CD4-positive, alpha-beta T cell treated with Interleukin-15 for 1 hour (primary cell): ENCODE results near the gene WDR82.

Experiments used
- DNase-seq: peaks from one replicate; pipeline ENCODE4 v3.0.0-alpha.2; 2020

WDR82 gene

DNA sequence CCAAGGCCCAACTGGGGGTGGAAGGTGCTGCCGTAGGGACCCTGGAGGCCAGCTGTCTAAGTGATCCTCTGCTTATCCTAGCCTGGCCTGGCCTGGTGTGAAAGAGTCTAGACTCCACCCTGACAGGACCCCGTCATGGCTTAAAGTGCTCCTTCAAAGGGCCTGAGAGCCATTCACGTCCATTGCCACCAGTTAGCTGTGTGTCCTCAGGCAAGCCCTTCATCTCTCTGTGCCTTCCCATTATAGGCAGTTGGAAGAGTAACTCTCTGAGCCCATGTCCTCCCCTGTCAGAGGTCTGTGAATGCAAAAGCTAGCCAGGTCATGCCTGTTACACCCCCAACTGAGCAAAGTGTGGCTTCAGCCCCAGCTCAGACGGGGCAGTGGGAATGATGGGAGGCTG lies 28.5 kb upstream of the WDR82 start:
- no peak for DNase-seq

DNA sequence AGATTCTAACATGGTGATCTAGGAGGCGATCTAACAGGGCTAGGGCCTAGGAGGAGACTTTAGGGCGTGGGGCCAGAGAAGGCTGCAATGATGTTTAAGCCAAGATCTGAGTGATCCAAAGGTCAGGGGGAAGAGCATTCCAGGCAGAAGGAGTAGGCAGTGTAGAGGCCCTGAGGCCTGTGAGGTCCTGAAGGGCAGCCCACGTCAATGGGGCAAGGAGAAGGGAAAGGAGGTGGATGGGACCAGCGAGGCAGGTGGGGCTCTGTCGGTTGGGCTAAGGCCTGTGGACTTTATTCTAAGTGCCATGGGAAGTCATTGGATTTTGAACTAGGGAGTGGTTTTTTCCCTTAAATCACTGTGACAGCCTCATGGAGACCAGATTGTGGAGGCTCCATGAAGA lies 27.5 kb upstream of the WDR82 start:
- DNase-seq = no peak

DNA sequence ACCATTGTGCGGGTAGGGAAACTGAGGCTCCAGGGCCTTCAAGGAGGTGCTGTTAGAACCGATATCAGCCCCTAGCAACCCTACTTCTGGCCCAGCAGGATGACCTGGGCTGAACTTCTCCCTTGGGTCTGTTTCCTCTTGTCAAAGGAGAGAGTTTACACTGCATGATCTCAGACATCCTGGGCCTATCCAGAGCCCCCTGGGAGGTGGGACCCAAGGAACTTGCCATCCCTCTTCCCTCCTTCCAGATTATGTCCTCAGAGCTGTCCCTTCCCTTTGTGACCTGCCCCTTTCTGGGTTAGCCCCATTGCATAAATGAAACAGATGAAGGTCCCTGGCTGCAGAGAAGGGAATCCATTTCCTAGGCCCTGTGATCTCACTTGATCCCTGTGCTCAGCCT lies 25.4 kb upstream of the WDR82 start:
- DNase-seq = no peak

DNA sequence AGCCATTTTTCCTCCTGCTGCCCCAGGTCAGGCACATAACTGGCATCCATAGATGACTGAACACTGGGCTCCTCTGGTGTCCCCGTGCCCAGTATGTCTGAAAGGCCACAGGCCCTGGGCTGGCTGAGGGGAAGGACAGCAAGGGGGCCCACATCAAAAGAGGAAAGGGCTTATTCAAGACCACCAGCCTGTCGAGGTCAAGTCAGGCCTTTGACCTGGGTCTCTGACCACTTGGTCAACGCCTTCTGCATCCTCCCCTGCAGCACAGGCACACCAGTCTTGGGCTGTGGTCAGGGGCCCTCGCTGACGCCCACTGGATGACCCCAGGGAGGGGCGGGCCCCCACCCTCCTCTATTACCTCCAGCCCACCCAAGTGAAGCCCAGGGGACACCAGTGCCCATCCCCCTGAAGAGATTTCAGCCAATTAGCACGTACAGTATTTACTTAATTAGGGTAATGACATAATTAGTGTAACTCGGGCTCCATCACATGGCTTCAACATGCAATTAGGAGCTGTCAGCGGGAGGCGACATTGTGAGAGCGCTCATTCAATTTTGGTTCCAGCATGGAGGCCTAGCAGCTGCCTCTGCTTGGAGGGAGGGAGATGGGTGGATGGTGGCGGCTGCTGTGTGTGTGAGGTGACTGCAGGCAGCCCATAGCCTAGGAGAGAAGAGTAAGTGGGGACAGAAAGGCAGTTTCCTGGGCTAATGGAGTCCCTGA lies 24.1 kb upstream of the WDR82 start:
- DNase-seq = no peak

DNA sequence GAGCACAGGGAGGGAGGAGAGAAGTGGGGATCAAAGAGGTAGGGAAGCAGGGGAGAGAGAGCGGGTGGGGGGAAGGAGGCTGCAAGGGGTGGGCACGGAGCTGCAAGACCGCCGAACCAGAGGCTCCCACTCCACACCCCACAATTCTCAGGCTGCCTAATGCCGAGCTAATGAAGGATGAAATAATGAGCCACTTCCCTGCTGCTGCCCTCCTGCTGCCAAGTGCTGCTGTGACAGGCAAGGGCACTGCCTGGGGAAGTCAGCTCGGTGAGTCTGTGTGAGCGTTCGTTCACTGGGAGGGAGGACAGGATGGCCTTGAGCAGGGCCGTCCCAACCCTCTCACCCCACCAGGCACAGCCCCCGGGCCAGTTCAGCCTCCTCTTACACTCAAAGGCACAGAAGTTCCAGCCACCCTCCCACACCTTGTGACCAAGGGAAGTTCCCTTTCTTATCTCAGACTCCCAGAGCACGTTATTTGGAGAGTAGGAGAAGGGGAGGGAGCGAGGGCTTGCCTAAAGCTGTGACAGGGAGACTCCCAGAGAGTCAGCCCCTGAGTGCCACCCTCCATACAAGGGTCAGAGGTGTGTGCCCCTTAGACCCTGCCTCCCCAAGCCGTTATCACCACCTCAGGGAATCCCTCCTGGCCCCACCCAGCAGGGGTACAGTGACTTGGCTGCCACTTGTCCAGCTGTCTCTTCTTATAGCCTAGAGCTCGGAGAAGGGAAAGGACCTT lies 21.6 kb upstream of the WDR82 start:
- peak; percentile 29 for DNase-seq

DNA sequence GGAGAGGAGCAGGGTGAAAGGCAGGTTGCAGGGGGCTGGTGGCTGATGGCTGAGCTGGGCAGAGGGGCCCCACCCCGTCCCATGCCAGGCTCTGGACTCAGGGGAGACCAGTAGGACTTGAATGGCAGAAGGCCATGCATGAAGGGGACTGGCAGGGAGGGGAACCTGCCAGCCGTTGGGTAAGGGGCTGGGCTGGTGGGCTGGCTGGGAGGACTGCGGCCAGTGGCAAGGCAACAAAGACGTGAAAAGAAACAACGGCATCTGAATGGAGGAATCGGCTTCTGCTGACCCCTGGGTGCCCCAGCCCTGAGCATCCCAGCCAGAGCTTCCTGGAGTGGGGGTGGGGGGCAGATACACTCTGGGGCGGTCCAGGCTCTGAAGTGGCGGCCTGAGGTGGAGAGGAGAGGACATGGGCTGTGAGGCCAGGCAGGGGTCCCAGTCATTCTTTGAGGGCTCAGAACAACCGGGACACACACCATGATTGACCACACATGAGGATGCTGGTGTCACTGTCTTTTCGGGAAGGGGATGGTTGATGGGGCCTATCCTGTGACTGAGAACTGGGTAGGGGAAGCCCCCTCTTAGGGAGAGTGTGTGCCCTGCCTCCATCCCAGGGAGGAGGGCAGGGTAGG lies 20.9 kb upstream of the WDR82 start:
- no peak for DNase-seq

DNA sequence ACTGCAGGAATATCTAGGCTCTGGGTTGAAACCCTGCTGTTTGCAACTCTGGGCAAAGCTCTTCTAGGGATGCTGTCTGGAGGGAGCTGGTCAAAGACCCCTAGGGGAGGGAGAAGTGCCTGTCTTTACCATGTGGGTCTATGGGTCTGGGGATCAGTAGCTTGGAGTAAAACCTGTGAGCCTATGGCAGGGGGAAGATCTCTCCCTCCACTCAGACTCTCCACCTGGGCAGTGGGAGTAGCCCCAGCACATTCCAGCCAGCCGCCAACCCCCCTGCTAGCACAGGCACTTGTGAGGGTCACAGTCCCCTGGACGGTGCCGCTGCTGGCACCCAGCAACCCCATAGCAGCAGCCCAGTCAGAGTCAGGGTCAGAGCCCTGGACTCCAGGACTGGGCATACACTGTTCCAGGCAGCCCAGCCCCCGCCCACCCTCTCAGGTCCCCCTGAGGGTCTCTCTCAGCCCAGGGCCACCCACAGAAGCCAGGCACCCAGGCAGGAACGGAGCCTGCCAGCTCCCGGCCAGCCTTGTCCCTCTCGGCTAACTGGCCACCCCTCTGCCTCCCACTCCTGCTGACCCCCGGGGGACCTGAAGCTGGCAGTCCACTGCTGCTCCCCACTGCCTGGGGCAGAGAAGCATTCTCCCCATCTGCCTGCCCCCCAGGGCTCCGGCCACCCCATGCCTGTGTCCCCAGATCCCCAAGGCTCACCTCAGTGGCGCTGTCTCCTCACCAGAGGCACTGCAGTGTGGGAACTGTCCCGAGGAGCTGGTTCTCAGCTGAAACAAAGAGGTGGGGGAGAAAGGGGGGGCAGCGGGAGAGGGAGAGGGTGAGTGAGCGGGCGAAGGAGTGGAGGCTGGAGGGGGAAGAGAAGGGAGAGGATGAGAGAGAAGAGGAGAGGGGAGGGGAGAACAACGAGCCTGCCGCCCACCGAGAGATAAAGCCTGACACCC lies 20.0 kb upstream of the WDR82 start:
- DNase-seq = no peak

DNA sequence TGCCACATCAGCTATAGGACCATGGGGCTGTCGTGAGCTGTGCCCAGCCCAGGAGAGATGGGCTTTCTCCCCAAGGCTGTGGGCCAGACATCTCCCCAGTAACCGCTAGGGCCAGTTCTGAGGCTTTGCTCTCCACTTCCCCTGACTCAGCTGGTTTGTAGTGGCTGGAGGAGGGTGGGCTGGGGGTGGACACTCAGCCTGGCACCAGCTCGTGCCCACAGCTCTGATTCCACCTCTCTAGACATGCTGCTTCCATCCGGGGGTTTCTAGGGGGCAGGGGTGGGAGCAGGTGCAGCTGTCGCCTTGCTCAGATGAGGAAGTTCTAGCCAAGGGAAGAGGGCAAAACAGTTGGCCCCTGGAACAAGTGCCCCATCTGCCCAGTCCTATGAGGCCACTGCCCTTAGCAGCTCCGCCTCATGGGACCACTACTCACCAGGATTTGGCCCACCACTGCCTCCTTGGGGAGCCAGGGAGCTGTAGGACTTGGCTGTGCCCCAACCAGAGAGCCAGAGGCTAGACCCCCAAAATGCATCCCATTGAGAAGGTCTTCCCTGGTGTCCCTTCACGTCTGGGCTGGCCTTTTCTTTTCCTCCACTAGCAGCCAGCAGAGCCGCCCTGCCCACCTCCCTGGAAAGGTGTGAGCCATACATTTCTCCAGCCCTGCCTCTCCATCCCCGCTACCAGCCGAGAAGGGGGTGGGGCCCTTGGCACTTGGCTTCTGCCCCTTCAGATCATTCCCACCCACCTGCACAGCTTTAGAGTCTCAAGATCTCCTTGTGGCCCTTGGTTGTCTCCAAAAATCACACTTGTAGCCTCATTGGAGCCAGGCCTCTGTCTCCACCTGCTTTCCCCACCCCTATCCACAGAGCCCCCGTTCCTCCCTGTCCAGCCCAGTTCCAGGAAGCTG lies 19.0 kb upstream of the WDR82 start:
- DNase-seq = no peak

DNA sequence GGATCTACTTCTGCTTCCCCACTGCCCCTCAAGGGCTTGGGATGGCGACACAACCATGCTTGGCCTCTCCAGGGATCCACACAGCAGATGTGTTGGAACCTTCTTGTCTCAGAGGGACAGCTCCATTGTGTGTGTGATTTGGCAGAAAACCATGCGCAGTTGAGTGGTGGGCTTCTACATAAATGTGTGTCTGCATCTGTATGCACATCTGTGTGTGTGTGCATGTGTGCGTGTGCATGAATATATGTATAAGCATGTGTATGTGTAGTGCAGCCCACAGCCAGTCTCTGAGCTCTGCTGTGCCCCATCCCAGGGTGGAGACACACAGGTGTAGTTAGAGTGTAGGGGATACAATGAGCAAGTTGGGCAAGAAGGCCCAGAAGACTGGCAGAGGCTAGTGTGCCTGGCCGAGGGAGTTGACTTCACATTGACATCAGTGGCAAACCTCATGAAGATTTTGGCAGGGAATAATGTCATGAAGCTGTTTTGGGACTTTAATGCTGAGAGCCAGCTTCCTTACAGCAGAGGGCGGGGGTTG lies 17.3 kb upstream of the WDR82 start:
- no peak for DNase-seq

DNA sequence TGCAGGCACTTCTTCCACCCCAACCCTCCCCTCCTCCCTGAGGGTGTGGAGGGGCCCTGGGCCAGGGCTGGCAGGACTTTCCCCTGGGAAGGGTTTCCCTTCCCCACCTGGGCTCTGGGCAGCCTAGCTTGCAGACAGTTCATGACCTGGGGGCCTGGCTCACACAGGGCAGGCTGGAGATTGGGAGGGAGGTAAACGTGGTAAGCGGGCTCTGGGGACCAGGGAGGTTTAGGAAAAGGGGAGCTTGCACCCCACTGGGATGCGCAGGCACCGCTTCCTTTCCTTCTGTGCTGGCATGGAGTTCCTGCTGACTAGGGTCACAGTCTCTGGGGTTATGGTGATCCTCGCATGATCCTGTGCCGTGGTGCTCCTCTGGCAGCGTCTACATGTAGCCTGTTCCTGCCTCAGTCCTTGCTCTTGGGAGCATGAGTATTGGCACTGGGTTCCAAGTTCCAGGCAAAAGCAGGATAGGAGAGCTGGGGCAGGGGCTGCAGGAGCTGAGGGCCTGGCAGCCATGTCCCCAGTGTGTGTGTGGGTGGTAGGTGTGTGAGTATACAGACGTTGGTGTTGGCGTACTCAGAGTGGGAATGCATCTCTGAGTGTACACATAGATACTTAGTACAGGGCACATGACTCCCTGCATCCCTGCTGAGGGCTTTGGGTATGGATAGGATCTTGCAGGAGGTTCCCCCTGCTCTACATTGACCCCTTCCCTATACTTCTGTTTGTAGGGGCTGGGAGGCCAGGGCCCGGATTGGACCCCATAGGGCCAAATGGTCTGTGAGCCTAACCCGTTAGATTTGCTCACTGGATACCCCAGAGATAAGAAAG lies 16.1 kb upstream of the WDR82 start:
- no peak for DNase-seq

DNA sequence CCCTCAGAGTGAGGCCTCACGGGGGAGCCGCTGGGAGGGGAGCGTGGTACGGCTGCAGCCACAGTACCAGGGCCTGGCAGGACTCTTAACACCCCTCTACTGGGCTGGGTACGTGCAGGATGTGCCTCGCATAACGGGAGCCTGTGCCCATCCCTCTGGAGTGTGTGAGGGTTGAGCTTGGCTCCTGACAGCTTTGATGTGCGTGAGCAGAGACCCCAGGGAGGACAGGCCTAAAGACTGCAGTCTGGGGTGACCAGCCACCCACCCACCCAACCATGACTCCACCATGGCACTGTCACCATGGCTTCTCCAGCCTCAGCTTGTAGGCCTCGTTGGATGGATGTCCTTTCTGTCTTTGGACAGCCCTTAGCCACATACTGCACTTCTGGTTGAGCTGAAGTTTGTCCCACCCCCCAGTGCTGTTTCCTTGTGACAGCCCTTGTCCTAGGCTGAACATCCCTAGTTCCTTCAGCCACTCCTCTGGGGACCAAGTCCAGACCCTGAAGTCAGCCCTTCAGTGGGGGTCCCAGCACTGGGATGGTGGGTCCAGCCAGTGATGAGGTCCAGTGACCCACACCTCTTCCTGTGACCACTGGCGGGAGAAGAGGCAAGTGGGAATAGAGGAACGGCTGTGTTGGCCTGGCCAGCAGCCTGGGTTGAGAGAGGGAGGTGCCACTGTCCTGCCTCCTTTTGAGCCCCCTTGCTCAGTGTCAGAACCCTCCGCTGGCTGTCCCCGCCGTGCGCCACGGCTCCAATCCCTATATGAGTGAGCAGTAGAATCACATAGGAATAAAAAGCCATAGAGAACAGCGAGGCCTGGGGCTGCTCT lies 15.3 kb upstream of the WDR82 start:
- no peak for DNase-seq

DNA sequence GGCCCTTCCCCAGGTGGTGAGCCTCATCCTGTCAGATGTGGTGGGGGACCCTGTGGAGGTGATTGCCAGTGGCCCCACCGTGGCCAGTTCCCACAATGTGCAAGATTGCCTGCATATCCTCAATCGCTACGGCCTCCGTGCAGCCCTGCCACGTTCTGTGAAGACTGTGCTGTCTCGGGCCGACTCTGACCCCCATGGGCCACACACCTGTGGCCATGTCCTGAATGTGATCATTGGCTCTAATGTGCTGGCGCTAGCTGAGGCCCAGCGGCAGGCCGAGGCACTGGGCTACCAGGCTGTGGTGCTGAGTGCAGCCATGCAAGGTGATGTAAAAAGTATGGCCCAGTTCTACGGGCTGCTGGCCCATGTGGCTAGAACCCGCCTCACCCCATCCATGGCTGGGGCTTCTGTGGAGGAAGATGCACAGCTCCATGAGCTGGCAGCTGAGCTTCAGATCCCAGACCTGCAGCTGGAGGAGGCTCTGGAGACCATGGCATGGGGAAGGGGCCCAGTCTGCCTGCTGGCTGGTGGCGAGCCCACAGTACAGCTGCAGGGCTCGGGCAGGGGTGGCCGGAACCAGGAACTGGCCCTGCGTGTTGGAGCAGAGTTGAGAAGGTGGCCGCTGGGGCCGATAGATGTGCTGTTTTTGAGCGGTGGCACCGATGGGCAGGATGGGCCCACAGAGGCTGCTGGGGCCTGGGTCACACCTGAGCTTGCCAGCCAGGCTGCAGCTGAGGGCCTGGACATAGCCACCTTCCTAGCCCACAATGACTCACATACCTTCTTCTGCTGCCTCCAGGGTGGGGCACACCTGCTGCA lies 14.0 kb upstream of the WDR82 start:
- DNase-seq = no peak

DNA sequence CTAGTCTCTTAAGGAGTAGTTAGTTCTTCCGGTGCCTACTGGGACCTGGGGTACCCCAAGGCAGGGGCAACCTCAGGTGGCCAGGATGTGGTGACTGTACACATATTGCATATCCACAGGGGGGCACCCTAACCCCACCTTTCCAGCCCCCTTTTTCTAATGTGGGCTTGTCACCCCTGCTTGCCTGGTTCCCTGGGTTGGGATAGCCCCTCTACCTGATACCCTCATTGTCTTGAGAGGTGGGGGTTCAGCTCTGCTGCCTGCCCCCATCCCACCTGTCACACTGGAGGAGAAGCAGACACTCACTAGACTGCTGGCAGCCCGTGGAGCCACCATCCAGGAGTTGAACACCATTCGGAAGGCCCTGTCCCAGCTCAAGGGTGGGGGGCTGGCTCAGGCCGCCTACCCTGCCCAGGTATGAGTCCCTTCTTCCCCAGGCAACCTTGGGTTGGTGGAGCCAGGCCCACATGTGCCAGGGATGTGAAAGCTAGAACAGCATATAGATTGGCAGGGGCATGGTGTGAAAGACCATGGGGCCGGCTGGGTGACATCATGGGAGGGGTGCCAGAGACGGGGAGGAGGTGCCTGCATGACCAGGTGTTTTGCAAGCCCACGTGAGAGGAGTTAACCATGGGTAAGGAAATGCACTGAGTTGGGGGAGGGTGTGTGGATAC lies 13.2 kb upstream of the WDR82 start:
- peak; percentile 48 for DNase-seq

DNA sequence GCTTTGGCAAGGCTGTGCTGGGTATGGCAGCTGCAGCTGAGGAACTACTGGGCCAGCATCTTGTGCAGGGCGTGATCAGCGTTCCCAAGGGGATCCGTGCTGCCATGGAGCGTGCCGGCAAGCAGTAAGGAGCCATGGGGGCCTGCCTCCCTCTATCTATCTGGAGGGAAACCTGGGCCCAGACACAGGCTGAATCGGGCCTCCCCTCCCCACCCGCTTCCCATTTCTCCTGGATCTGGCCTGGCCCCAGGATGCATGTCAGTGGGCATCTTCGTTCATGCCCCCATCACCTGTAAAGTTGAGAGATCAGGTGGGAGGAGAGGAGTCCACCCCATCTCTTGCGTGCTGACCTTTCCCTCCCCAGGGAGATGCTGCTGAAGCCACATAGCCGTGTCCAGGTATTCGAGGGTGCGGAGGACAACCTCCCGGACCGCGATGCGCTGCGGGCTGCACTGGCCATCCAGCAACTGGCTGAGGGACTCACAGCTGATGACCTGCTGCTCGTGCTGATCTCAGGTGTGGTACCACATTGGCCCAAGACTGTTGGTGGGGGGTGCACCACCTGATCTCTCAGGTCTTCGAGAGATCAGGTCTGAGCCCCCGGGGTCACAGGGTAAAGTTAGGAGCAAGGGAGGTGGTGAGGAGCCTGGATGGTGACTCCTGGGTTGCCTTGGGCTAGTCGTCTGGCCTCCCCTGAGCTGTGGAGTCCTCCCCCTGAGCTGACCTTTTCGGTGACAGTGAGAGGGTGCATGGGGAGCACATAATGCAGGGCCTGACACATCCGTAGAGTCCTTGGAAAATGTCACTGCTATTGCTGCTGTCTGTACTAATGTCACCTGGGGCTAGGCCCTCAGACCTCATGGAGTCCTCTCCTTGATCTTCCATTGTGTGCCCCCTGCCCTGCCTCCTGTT lies 12.4 kb upstream of the WDR82 start:
- DNase-seq = no peak

DNA sequence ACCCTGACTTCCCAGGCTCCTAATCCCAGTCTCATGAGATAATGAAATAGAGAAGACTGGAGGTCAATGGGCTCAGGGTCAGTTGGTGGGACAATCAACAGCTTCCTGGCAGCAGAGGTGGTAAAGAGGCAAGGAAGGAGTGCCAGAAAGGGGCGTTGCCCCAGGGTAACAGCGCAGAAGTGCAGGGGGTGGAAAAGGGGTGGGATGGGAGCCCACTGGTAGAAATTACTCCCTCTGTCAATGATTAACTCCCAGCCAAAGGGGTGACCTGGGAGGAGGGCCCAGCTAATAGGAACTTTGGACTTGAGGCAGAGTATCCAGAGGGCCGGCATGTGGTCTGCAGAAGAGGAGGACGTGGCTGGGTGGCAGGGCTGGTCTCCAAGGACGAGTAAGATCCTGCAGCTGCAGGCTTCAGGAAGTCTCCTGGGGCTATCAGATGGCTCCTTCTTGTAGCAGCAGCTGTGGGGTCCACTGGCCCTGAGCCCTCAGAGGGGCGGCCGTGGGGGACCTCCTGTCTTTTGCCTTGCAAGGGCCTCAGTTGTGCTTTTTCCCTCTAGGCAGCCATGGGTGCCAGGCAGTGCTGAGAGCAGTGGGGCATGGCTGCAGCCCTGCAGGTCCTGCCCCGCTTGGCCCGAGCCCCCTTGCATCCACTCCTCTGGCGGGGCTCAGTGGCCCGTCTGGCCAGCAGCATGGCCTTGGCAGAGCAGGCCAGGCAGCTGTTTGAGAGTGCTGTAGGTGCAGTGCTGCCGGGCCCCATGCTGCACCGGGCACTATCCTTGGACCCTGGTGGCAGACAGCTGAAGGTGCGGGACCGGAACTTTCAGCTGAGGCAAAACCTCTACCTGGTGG lies 11.5 kb upstream of the WDR82 start:
- no peak for DNase-seq

DNA sequence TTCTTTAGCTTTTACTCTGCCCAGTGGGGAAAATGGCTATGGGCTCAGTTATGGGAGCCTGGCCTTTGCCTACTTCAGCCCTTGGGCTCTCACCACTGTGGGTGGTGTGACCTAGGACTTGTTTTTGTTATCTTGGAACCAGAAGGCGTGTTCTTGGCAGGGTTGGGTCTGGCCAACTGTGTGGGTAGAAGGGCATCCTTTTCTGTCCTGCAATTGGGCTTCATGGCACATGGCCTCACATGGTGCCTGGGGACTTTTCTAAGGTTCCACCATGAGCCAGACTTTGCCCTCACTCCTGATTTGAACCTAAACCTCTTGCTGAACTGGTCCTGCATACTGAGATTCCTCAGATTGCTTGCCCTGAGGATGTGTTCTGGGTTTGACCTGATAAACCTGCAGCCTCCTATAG lies 10.9 kb upstream of the WDR82 start:
- DNase-seq = no peak
